HCT116 (cell line): ENCODE results near the gene TNFSF10. TPM values are rescaled to one million over a fixed set of nuclear protein-coding genes. Genes with fewer than 3 reads are reported as not detected.

Source experiments
- ATAC-seq: fragments of 200-7000 bp; cut with Tn5 transposase; 2 replicates; pipeline ENCODE4 v1.9.1; 2020; ENCODE audit warnings: mild to moderate bottlenecking, moderate library complexity
- BruUV-seq: library from RNA; stranded (reverse); fragments of 400-500 nt; replicated peaks from 2 replicates; lab custom pipeline; 2021; lab: Mats Ljungman, UMichigan
- CTCF ChIA-PET: fragments of 300-600 bp; sonication (Branson Sonifier 250); formaldehyde crosslinking; loops from one replicate; lab custom pipeline; 2021; ENCODE audit warnings: antibody characterized with exemption; lab: Charles Lee
- POLR2A ChIA-PET: fragments of 300-600, 350-600 bp; sonication (Branson Sonifier 250); formaldehyde crosslinking; loops from one replicate; lab custom pipeline; 2021; ENCODE audit warnings: antibody characterized with exemption; lab: Charles Lee
- RAD21 ChIA-PET, 2 experiments: fragments of 300-600 bp; sonication (Branson Sonifier 250); formaldehyde crosslinking; loops; one replicate each; lab custom pipeline; 2023; ENCODE audit warnings: low total read pairs in 2 of 2; ENCODE audit not compliant: uncharacterized antibody in 2 of 2, unreplicated experiment in 2 of 2, low non-redundant PET in 1 of 2; lab: Charles Lee
- DNase-seq: peaks from one replicate; pipeline ENCODE4 v3.0.0-alpha.2; 2010; ENCODE audit warnings: low read depth, low spot score
- H2AFZ ChIP-seq: fragments of 200-600 bp; shearing (Covaris generic), sonication (generic); 2 replicates; pipeline ENCODE4 v1.6.1; 2017; ENCODE audit warnings: low read depth, mixed run types, mixed read lengths, antibody characterized with exemption, low read length; ENCODE audit not compliant: poor library complexity, severe bottlenecking
- H3K27ac ChIP-seq: 2 replicates; pipeline ENCODE4 v1.5.1; 2012; ENCODE audit warnings: low read depth, low read length
- H3K27me3 ChIP-seq: fragments of 200-600 bp; sonication (generic); 2 replicates; pipeline ENCODE4 v1.6.1; 2016; ENCODE audit warnings: mixed run types, low read length, mixed read lengths; ENCODE audit not compliant: insufficient read depth
- H3K36me3 ChIP-seq, 2 experiments: fragments of 200-500 bp in 1 of 2; fragments of 200-600 bp in 1 of 2; sonication (Bioruptor generic) in 1 of 2; sonication (generic) in 1 of 2; 2 replicates each; pipeline versions ENCODE4 v1.5.1 to v1.6.1; 2014 to 2016; ENCODE audit warnings: low read length in 2 of 2, inconsistent platforms in 1 of 2, mixed read lengths in 1 of 2, mixed run types in 1 of 2; ENCODE audit not compliant: insufficient read depth in 2 of 2, control insufficient read depth in 1 of 2
- H3K4me1 ChIP-seq, 2 experiments: fragments of 200-600 bp in 1 of 2; sonication (generic) in 1 of 2; 2 replicates each; pipeline versions ENCODE4 v1.5.1 to v1.6.1; 2012 to 2017; ENCODE audit warnings: low read length in 2 of 2, inconsistent platforms in 1 of 2, mild to moderate bottlenecking in 1 of 2, mixed read lengths in 1 of 2, mixed run types in 1 of 2, moderate library complexity in 1 of 2; ENCODE audit not compliant: insufficient read depth in 2 of 2, control insufficient read depth in 1 of 2
- H3K4me2 ChIP-seq: fragments of 200-600 bp; sonication (generic); 2 replicates; pipeline ENCODE4 v1.6.1; 2017; ENCODE audit warnings: mixed run types, low read length, mixed read lengths
- H3K4me3 ChIP-seq, 2 experiments: fragments of 200-600 bp in 1 of 2; sonication (generic) in 1 of 2; replicated peaks in 1 of 2; 2 replicates each; pipeline ENCODE4 v1.5.1; 2011 to 2016; ENCODE audit warnings: low read length in 2 of 2, control low read depth in 1 of 2, low read depth in 1 of 2, mild to moderate bottlenecking in 1 of 2, mixed read lengths in 1 of 2, mixed run types in 1 of 2
- H3K79me2 ChIP-seq: fragments of 200-600 bp; sonication (generic); 2 replicates; pipeline ENCODE4 v1.6.1; 2017; ENCODE audit warnings: mild to moderate bottlenecking, mixed run types, low read length, moderate library complexity, mixed read lengths; ENCODE audit not compliant: insufficient read depth
- H3K9ac ChIP-seq: fragments of 200-600 bp; sonication (generic); 2 replicates; pipeline ENCODE4 v1.6.1; 2016; ENCODE audit warnings: low read length, mixed read lengths
- H3K9me2 ChIP-seq: fragments of 200-600 bp; sonication (generic), shearing (Covaris generic); 2 replicates; pipeline ENCODE4 v1.6.1; 2017; ENCODE audit warnings: mixed run types, mild to moderate bottlenecking, moderate library complexity; ENCODE audit not compliant: insufficient read depth
- H3K9me3 ChIP-seq, 2 experiments: fragments of 200-500 bp in 1 of 2; fragments of 200-600 bp in 1 of 2; sonication (Bioruptor generic) in 1 of 2; sonication (generic) in 1 of 2; 2 replicates each; pipeline ENCODE4 v1.6.1; 2014 to 2017; ENCODE audit warnings: low read length in 2 of 2, mixed read lengths in 2 of 2, inconsistent platforms in 1 of 2, low read depth in 1 of 2, mild to moderate bottlenecking in 1 of 2, mixed run types in 1 of 2, moderate library complexity in 1 of 2; ENCODE audit not compliant: control insufficient read depth in 1 of 2, insufficient read depth in 1 of 2
- H4K20me1 ChIP-seq: fragments of 200-600 bp; sonication (generic), shearing (Covaris generic); 2 replicates; pipeline ENCODE4 v1.6.1; 2017; ENCODE audit warnings: mixed run types, mild to moderate bottlenecking, moderate library complexity; ENCODE audit not compliant: insufficient read depth
- ATF3 ChIP-seq: IDR thresholded peaks from 2 replicates; pipeline ENCODE4 v1.6.1; 2012
- CBX3 ChIP-seq: IDR thresholded peaks from 2 replicates; pipeline ENCODE4 v1.6.1; 2012; ENCODE audit warnings: low read depth
- CEBPB ChIP-seq: IDR thresholded peaks from 2 replicates; pipeline ENCODE4 v1.6.1; 2012; ENCODE audit warnings: low read depth
- EGR1 ChIP-seq: IDR thresholded peaks from 2 replicates; pipeline ENCODE4 v1.6.1; 2012; ENCODE audit warnings: low read depth
- ELF1 ChIP-seq: IDR thresholded peaks from 2 replicates; pipeline ENCODE4 v1.6.1; 2012; ENCODE audit warnings: low read depth, borderline replicate concordance
- EZH2 ChIP-seq: fragments of 200-600 bp; sonication (generic); IDR thresholded peaks from 2 replicates; pipeline ENCODE4 v1.6.1; 2017; ENCODE audit warnings: antibody characterized with exemption, mixed run types
- EZH2phosphoT487 ChIP-seq: fragments of 200-600 bp; IDR thresholded peaks from 2 replicates; pipeline ENCODE4 v1.6.1; 2018; ENCODE audit warnings: antibody characterized with exemption, borderline replicate concordance
- FOSL1 ChIP-seq: IDR thresholded peaks from 2 replicates; pipeline ENCODE4 v1.6.1; 2012; ENCODE audit warnings: low read depth
- JUND ChIP-seq: IDR thresholded peaks from 2 replicates; pipeline ENCODE4 v1.6.1; 2012
- POLR2A ChIP-seq: IDR thresholded peaks from 2 replicates; pipeline ENCODE4 v1.7.0; 2011; ENCODE audit warnings: borderline replicate concordance; ENCODE audit not compliant: insufficient read depth, insufficient read length; ENCODE audit errors: extremely low read depth
- POLR2AphosphoS5 ChIP-seq: IDR thresholded peaks from 2 replicates; pipeline ENCODE4 v1.6.1; 2011; ENCODE audit warnings: mild to moderate bottlenecking, low read depth, low read length, moderate library complexity
- RAD21 ChIP-seq: IDR thresholded peaks from 2 replicates; pipeline ENCODE4 v1.6.1; 2012; ENCODE audit warnings: low read depth, mild to moderate bottlenecking
- SRF ChIP-seq: IDR thresholded peaks from 2 replicates; pipeline ENCODE4 v1.6.1; 2012; ENCODE audit warnings: low read depth
- TCF7L2 ChIP-seq: IDR thresholded peaks from 2 replicates; pipeline ENCODE4 v1.7.0; 2011; ENCODE audit warnings: borderline replicate concordance, inconsistent platforms; ENCODE audit not compliant: insufficient read depth, insufficient read length; ENCODE audit errors: extremely low read depth
- YY1 ChIP-seq: IDR thresholded peaks from 2 replicates; pipeline ENCODE4 v1.6.1; 2011; ENCODE audit warnings: low read length, low read depth, moderate library complexity, mild to moderate bottlenecking; ENCODE audit not compliant: insufficient replicate concordance; ENCODE audit errors: extremely low read depth
- ZFX ChIP-seq: fragments of 450-650 bp; IDR thresholded peaks from 2 replicates; pipeline ENCODE4 v1.6.1; 2017
- ZNF274 ChIP-seq: fragments of 200-500 bp; sonication (Bioruptor generic); IDR thresholded peaks from 2 replicates; pipeline ENCODE4 v1.6.1; 2014; ENCODE audit warnings: mild to moderate bottlenecking, low read depth, low read length, inconsistent platforms
- intact Hi-C: fragments of 100-400 bp; cut with micrococcal nuclease; formaldehyde crosslinking; loops from 2 replicates; pipeline ENCODE4 v1.10.0; 2022
- total RNA-seq: library from RNA; stranded (reverse); gene quantifications from one replicate; pipeline ENCODE4 v1.2.1, GENCODE V29; 2021; ENCODE audit not compliant: unreplicated experiment
- TF ChIP-seq, protein P1 (sequence below): IDR thresholded peaks from 2 replicates; pipeline ENCODE4 v1.6.1; 2011; ENCODE audit warnings: mild to moderate bottlenecking, low read length, moderate library complexity; ENCODE audit not compliant: insufficient replicate concordance; ENCODE audit errors: extremely low read depth
- TF ChIP-seq, protein P2 (sequence below), 3 experiments: fragments of 200-600 bp in 1 of 3; sonication (generic) in 1 of 3; IDR thresholded peaks in 2 of 3; conservative IDR thresholded peaks in 1 of 3; 2 replicates each; pipeline ENCODE4 v1.5.1; 2012 to 2017; ENCODE audit warnings: low read depth in 2 of 3, low read length in 2 of 3, antibody characterized with exemption in 1 of 3, borderline replicate concordance in 1 of 3, control low read depth in 1 of 3, mild to moderate bottlenecking in 1 of 3, mixed read lengths in 1 of 3, mixed run types in 1 of 3, moderate library complexity in 1 of 3; ENCODE audit not compliant: insufficient read depth in 1 of 3

The TNFSF10 gene
- total RNA-seq, 1 experiment from 2014 or later = 0.20 TPM

GRCh38 chr3:172515130-172515918 lies 7.9 kb downstream of the TNFSF10 start:
- CTCF ChIA-PET = no interaction called here

More at GRCh38 chr3:172515130-172515918, 7.9 kb downstream of the TNFSF10 start:
- Histone ChIP-seq H3K4me2 (no peak overlapping the region), H3K9me2 (no peaks in the 10 kb centered on the region), H3K79me2 (no peaks in the 10 kb centered on the region), H4K20me1 (no peaks in the 10 kb centered on the region), H3K4me1 (peaks cover 0 to 6% of the 10 kb centered on the region in 2 experiments; a peak in 1 of 4 replicates), H3K36me3 (no peaks in the 10 kb centered on the region), H3K27me3 (no peaks in the 10 kb centered on the region), H3K27ac (no peak overlapping the region), H3K4me3 (no peak overlapping the region), H3K9me3 (no peaks in the 10 kb centered on the region), H3K9ac (no peak overlapping the region), H2AFZ (no peak overlapping the region)
- intact Hi-C loops = no loop called here
- POLR2A ChIA-PET = no interaction called here
- DNase-seq (no peak), ATAC-seq (no peak)
- BruUV-seq = no TSS peak
- no peak for TF ChIP-seq CEBPB
- no peak for TF ChIP-seq FOSL1
- TF ChIP-seq YY1 = no peak
- TF ChIP-seq ATF3 = no peak
- TF ChIP-seq EGR1 = no peak
- TF ChIP-seq POLR2AphosphoS5 = no peak
- TF ChIP-seq CBX3 = no peak
- TF ChIP-seq JUND = no peak
- TF ChIP-seq, protein P1, sequence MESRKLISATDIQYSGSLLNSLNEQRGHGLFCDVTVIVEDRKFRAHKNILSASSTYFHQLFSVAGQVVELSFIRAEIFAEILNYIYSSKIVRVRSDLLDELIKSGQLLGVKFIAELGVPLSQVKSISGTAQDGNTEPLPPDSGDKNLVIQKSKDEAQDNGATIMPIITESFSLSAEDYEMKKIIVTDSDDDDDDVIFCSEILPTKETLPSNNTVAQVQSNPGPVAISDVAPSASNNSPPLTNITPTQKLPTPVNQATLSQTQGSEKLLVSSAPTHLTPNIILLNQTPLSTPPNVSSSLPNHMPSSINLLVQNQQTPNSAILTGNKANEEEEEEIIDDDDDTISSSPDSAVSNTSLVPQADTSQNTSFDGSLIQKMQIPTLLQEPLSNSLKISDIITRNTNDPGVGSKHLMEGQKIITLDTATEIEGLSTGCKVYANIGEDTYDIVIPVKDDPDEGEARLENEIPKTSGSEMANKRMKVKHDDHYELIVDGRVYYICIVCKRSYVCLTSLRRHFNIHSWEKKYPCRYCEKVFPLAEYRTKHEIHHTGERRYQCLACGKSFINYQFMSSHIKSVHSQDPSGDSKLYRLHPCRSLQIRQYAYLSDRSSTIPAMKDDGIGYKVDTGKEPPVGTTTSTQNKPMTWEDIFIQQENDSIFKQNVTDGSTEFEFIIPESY = no peak
- TF ChIP-seq TCF7L2 = no peak
- TF ChIP-seq SRF = no peak
- no peak for TF ChIP-seq ELF1
- no peak for TF ChIP-seq POLR2A
- TF ChIP-seq, protein P2, sequence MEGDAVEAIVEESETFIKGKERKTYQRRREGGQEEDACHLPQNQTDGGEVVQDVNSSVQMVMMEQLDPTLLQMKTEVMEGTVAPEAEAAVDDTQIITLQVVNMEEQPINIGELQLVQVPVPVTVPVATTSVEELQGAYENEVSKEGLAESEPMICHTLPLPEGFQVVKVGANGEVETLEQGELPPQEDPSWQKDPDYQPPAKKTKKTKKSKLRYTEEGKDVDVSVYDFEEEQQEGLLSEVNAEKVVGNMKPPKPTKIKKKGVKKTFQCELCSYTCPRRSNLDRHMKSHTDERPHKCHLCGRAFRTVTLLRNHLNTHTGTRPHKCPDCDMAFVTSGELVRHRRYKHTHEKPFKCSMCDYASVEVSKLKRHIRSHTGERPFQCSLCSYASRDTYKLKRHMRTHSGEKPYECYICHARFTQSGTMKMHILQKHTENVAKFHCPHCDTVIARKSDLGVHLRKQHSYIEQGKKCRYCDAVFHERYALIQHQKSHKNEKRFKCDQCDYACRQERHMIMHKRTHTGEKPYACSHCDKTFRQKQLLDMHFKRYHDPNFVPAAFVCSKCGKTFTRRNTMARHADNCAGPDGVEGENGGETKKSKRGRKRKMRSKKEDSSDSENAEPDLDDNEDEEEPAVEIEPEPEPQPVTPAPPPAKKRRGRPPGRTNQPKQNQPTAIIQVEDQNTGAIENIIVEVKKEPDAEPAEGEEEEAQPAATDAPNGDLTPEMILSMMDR (IDR thresholded peaks at IDR 0.05 in 2 of 3, conservative IDR thresholded peaks at IDR 0.05 in 1 of 3; ENCODE audit: borderline replicate concordance in 1 of 3, insufficient read depth in 1 of 3, low read depth in 2 of 3, low read length in 2 of 3) = no peak
- TF ChIP-seq EZH2 = no peak
- TF ChIP-seq ZNF274 = no peak
- TF ChIP-seq RAD21 = no peak
- TF ChIP-seq EZH2phosphoT487 = no peak
- no peak for TF ChIP-seq ZFX
- RAD21 ChIA-PET = no interaction called here
